Bronchial epithelial cell (primary cell): ENCODE results near the gene PSMG4. TPM values are rescaled to one million over a fixed set of nuclear protein-coding genes. Genes with fewer than 3 reads are reported as not detected.

Experiments used
- DNase-seq: peaks from one replicate; pipeline ENCODE4 v3.0.0-alpha.2; 2010; ENCODE audit warnings: low read depth
- FAIRE-seq: peaks from 2 replicates; lab custom pipeline; 2011; peaks lifted over from hg19 to GRCh38; lab: Jason Lieb, UNC
- H3K27me3 ChIP-seq: 2 replicates; pipeline ENCODE4 v1.5.1; 2011; ENCODE audit warnings: low read length; ENCODE audit not compliant: control insufficient read depth, insufficient read depth
- H3K36me3 ChIP-seq: 2 replicates; pipeline ENCODE4 v1.5.1; 2011; ENCODE audit warnings: low read length; ENCODE audit not compliant: control insufficient read depth, insufficient read depth
- H3K4me3 ChIP-seq: 2 replicates; pipeline ENCODE4 v1.5.1; 2011; ENCODE audit warnings: mild to moderate bottlenecking, low read depth, low read length, control low read depth
- CTCF ChIP-seq: IDR thresholded peaks from 2 replicates; pipeline ENCODE4 v1.5.1; 2011; ENCODE audit warnings: mild to moderate bottlenecking, moderate library complexity, low read length, control low read depth, inconsistent platforms; ENCODE audit not compliant: insufficient read depth, severe bottlenecking
- total RNA-seq: library from RNA; depleted of rRNA; stranded (reverse); fragments of >200 nt; gene quantifications from 2 replicates; pipeline ENCODE4 v1.2.1, GENCODE V29; 2014

Gene PSMG4
- total RNA-seq, result 15.5 and 34.2 TPM in 2 replicates

DNA sequence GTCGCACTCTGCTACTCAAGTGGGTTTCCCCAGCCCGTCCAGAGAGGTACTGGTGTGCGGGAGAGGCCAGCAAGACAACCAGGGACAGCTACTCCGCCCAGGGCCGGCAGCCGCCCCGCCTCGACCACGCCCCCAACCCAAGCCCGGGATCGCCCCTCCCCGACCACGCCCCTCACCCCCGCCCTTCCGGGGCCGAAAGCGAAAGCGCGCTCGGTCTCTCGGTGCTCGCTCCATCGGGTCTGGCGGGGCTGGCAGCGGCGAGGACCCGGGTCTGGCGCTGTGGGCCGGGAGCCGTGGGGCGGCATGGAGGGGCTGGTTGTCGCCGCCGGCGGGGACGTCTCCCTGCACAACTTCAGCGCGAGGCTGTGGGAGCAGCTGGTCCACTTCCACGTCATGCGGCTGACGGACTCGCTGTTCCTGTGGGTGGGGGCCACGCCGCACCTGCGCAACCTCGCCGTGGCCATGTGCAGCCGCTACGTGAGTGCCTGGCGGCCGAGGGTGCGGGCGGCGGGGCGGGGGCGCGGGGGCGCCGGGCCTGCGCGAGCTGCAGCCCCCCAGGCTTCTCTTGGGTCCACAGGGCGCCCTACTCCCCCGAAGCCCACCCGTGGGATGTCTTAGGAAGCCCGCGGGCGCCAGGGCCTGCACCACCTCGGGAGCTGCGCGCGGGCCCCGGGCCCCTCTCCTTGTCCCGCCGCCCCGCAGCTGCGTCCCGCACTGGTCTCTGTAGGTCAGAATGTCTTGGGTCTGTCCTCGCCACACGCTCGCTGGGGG is at the start of gene PSMG4:
PSMG4 (plus strand) TSS at position 228 of the 771 bp plus-strand sequence; CDS start at position 304, 76 bp downstream.
- FAIRE-seq (no peak), DNase-seq (peak; percentile 55)
- Histone ChIP-seq H3K27me3 (no peaks in the 10 kb centered on the region), H3K36me3 (peaks cover 10% of the 10 kb centered on the region), H3K4me3 (peak within 1 kb of the TSS; percentile 89)
- TF ChIP-seq CTCF, result no peak

- peak; percentile 52 for TF ChIP-seq CTCF
- DNase-seq (peak; percentile 99), FAIRE-seq (peak; percentile 62)
- H3K27me3 ChIP-seq, result no peaks in the 10 kb centered on the region
- H3K36me3 ChIP-seq, result no peaks in the 10 kb centered on the region
- H3K4me3 ChIP-seq, result no peak overlapping the region
Observed at GRCh38 chr6:3209114-3210023, 49.4 kb upstream of the PSMG4 start.

GRCh38 chr6:3210024-3210610 is 48.6 kb upstream of the PSMG4 start:
- H3K4me3 ChIP-seq, result no peak overlapping the region
- no peaks in the 10 kb centered on the region for H3K36me3 ChIP-seq
- no peaks in the 10 kb centered on the region for H3K27me3 ChIP-seq
- DNase-seq (no peak), FAIRE-seq (no peak)
- TF ChIP-seq CTCF, result no peak

DNA sequence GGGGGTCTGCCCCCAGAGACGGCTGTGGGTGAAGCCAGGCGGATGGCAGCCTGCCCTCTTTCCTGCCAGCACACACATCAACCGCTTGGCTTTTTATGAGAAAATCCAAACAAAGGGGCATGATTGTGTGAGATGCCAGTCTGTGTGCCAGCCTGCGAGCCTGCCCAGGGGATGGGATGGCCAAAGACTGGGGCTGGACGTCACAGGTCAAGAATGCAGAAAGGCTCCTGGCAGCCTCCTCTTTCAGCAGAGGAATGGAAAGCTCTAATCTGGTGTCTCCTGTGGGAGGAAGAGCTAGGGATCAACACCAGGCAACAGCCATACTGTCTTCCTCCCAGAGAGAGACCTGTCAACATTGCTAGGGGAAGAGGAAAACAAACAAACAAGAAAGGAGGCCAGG is 47.1 kb upstream of the PSMG4 start:
- Histone ChIP-seq H3K27me3 (no peaks in the 10 kb centered on the region), H3K36me3 (no peaks in the 10 kb centered on the region), H3K4me3 (no peak overlapping the region)
- no peak for TF ChIP-seq CTCF
- DNase-seq (no peak), FAIRE-seq (no peak)

- DNase-seq (no peak), FAIRE-seq (no peak)
- no peak for TF ChIP-seq CTCF
- no peaks in the 10 kb centered on the region for H3K36me3 ChIP-seq
- no peak overlapping the region for H3K4me3 ChIP-seq
- no peaks in the 10 kb centered on the region for H3K27me3 ChIP-seq
Observed at GRCh38 chr6:3212261-3212660, 46.5 kb upstream of the PSMG4 start.
